ENCODE measurements around the gene GJB4.
A peak's percentile ranks its signal among the peaks of the same experiment; 100 is the strongest.
"Not testable (repeated sequence)": the region's sequence is repeated elsewhere in the genome, so short reads cannot be mapped to it uniquely, and the experiment has no call there.

The GJB4 gene

DNA sequence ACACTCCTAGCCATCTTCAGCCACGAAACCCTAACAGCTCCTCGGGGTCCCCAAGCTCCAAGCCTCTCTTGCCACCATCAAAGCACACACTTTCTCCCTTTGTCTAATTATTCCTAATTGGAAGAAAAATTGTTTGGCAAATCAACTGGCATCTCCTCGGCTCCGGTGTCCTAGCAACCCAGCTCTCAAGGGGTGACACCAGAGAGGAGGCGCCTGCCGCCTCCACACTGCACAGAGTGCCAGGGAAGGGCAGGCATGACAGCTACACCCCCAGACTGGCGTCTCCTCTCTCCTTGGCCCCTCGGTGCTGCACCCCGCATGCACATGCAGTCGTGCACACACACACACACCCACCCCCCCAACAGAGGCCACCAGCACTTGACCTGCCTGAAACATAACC lies 22.8 kb upstream of the GJB4 start:
- no peak for DNase-seq (ENCODE audit: insufficient read length)
- no peak for FAIRE-seq
- no peak for TF ChIP-seq TAF1 (IDR thresholded peaks at IDR 0.05; ENCODE audit: borderline replicate concordance, low read depth, low read length)
- no peak for TF ChIP-seq POLR2AphosphoS5 (IDR thresholded peaks at IDR 0.05; ENCODE audit: low read depth, low read length)
- TF ChIP-seq POLR2A (IDR thresholded peaks at IDR 0.05; ENCODE audit: low read depth, low read length), result no peak

DNA sequence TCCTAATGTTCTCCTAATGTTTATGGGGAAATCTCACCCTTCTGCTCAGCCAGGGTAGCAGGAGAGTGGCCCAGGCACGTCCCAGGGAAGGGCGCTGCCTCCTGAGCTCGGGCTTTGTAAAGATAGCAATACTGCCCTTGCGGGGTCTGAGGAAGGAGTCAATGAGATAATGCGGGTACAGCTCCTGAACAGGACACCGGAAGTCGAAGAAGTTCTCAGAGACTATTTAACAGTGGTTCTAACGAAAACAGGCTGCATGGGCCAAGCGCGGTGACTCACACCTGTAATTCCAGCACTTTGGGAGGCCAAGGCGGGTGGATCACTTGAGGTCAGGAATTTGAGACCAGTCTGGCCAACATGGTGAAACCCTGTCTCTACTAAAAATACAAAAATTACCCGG lies 22.3 kb upstream of the GJB4 start:
- not testable (repeated sequence) for FAIRE-seq

DNA sequence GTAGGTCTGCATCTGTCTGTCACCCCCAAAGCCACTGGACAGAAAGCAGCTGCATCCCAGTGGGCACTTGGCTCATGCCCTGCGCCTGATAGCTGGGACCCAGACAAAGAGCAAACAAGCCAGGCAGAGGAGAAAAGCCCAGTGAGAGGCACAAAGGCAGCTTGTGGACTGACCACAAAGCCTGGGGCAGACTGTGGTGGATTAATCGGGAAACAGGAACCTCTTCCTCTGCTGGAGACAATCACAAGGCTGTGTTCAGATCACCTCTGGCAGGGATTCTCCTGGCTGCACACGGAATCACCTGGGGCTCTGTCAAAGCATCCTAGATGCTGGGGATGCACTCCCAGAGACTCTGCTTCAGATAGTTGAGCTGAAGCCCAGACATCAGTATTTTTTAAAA lies 19.9 kb upstream of the GJB4 start:
- no peak for FAIRE-seq
- TF ChIP-seq TAF1 (IDR thresholded peaks at IDR 0.05; ENCODE audit: borderline replicate concordance, low read depth, low read length) (no peak), POLR2A (IDR thresholded peaks at IDR 0.05; ENCODE audit: low read depth, low read length) (no peak), POLR2AphosphoS5 (IDR thresholded peaks at IDR 0.05; ENCODE audit: low read depth, low read length) (no peak)
- no peak for DNase-seq (ENCODE audit: insufficient read length)

More for the DNA sequence above, 22.3 kb upstream of the GJB4 start:
- DNase-seq (ENCODE audit: insufficient read length), result not testable (repeated sequence)

DNA sequence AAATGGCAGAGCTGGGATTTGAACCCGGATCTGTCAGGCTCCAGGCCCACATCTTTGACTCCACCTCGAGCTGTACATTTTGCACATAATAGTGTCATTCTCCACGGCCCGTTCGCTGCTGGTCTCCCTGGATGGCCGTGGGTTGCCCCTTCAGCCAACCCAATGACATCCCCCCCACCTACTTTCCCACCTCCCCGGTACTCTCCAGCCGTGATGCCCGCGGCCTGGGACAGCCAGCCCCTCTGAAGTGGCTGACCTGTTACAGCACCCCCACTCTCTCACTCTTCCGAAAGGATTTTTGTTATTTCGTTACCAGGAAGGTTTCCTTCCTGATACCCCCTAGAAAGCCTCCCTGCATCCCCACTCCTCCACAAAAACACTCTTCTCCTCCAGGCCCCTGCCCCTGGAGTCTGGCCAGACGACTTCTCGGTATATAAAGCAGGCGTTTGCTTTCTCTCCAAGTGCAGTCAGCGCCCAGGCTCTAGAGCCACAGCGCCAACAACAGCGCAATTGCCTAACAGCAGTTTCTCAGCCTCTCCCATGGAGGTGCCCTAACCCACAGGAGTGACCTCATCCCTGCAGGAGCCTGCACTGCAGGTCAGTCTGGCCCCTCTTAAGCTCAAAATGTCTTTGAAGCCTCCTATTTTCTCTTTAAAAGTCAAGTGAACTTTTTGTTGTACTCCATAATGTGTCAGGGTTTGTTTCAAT lies 19.2 kb upstream of the GJB4 start:
- no peak for TF ChIP-seq POLR2AphosphoS5 (IDR thresholded peaks at IDR 0.05; ENCODE audit: low read depth, low read length)
- TF ChIP-seq POLR2A (IDR thresholded peaks at IDR 0.05; ENCODE audit: low read depth, low read length), result no peak
- TF ChIP-seq TAF1 (IDR thresholded peaks at IDR 0.05; ENCODE audit: borderline replicate concordance, low read depth, low read length), result no peak
- FAIRE-seq (no peak), DNase-seq (ENCODE audit: insufficient read length) (no peak)

DNA sequence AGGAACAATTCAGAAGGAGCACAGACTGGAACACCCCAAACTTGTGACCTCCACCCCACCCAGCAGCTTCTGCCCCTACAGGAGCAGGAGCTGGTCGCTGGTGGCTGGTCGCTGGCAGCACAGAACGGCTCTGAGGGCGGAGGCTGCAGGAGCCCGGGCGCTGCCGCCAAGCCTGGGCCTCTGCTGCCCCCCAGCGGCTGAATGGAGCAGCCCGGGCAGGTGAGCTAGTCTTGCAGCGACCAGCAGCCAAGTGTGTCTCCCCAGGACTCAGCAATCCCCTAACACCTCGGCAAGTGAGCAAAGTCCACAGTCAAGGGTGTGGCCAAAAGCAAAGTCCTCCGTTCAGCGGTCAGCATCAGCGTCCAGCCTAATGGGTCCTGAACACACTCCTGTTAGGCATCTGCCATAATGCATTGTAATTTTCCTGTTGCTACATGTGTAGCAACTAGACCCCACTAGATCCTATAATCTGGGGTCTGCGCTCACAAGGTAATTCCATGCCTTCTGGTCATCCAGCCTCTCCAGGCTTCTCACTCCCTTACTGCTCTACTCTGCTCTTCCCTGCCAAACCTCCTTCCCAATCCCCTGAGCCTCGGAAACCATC lies 16.8 kb upstream of the GJB4 start:
- FAIRE-seq (peak; percentile 87), DNase-seq (ENCODE audit: insufficient read length) (peak; percentile 90)
- TF ChIP-seq POLR2AphosphoS5 (IDR thresholded peaks at IDR 0.05; ENCODE audit: low read depth, low read length), result no peak
- no peak for TF ChIP-seq POLR2A (IDR thresholded peaks at IDR 0.05; ENCODE audit: low read depth, low read length)

DNA sequence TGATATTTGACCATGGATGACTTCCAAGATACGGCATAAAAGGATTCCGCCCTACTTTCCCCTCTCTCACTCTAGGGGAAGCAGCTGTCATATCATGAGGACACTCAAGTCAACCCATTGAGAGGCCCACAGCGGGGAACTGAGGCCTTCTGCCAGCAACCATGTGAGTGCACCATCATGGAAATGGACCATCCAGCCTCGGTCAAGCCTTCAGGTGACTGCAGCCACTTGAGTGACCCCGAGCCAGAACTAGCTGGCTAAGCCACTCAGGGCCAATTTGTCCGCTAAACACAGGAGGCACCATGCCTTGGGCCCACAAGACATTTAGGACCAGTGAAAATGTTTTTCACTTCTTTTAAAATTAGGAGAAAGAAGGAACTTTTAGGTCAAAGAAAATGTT lies 15.8 kb upstream of the GJB4 start:
- FAIRE-seq (no peak), DNase-seq (ENCODE audit: insufficient read length) (no peak)
- no peak for TF ChIP-seq POLR2AphosphoS5 (IDR thresholded peaks at IDR 0.05; ENCODE audit: low read depth, low read length)
- TF ChIP-seq TAF1 (IDR thresholded peaks at IDR 0.05; ENCODE audit: borderline replicate concordance, low read depth, low read length), result no peak
- no peak for TF ChIP-seq POLR2A (IDR thresholded peaks at IDR 0.05; ENCODE audit: low read depth, low read length)

DNA sequence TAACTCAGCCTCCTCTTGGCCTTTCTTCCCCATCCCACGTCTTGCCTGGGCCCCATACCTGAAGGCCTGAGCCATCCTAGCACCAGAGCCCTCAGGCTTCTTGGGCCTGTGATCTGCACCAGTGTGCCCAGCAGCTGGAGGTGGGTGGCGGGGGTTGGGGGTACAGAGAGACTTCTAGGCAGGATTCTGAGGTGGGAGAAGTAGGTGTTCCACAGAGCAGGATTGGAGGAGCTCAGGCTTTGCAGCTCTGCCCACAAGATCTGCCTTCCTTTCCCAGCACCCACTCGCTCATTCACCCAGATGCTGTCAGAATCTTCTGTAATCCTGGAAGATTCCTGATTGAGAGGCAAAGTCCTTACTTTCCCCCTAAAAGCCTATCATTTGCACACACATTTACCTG lies 14.7 kb upstream of the GJB4 start:
- no peak for TF ChIP-seq POLR2AphosphoS5 (IDR thresholded peaks at IDR 0.05; ENCODE audit: low read depth, low read length)
- no peak for TF ChIP-seq POLR2A (IDR thresholded peaks at IDR 0.05; ENCODE audit: low read depth, low read length)
- no peak for TF ChIP-seq TAF1 (IDR thresholded peaks at IDR 0.05; ENCODE audit: borderline replicate concordance, low read depth, low read length)
- FAIRE-seq, result no peak
- no peak for DNase-seq (ENCODE audit: insufficient read length)

DNA sequence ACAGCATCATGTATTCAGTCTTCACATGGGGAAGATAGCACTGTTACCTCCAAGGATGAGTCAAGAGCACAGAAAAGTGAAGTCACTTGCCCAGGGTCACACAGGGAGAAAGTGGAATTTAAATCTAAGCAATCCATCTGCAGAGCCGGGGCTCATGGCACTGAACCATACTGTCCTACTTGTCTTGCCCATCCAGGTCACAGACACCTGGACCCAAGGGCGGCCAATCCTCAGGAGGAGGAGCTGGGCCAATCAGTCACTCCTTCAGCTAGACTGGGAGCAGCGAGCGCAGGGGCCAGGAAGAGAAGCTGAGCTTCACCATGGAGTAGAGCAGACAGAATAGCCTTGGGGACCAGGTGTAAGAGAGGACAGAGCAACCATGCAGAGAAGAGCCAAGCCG lies 13.9 kb upstream of the GJB4 start:
- DNase-seq (ENCODE audit: insufficient read length) (no peak), FAIRE-seq (no peak)
- TF ChIP-seq POLR2A (IDR thresholded peaks at IDR 0.05; ENCODE audit: low read depth, low read length) (no peak), TAF1 (IDR thresholded peaks at IDR 0.05; ENCODE audit: borderline replicate concordance, low read depth, low read length) (no peak), POLR2AphosphoS5 (IDR thresholded peaks at IDR 0.05; ENCODE audit: low read depth, low read length) (no peak)

DNA sequence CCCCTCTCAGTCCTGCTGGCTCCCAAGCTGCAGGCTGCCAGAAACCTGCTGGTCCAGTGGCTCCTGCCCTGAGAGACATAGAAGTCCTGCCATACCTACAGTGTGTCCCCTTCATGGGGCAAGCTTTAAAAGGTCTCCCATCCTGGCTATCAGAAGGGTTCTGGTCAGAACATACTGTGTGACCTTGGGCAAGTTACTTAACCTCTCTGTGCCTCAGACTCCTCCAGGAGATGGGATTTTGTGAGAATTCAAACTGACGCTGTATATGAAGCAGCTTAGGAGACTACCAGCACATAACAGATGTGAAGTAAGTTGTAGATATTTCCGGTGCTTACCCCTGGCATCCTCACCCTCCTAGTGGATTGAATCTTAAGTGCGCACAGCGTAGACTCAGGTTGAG lies 13.4 kb upstream of the GJB4 start:
- DNase-seq (ENCODE audit: insufficient read length), result no peak
- TF ChIP-seq POLR2A (IDR thresholded peaks at IDR 0.05; ENCODE audit: low read depth, low read length) (no peak), POLR2AphosphoS5 (IDR thresholded peaks at IDR 0.05; ENCODE audit: low read depth, low read length) (no peak), TAF1 (IDR thresholded peaks at IDR 0.05; ENCODE audit: borderline replicate concordance, low read depth, low read length) (no peak)
- FAIRE-seq, result no peak

DNA sequence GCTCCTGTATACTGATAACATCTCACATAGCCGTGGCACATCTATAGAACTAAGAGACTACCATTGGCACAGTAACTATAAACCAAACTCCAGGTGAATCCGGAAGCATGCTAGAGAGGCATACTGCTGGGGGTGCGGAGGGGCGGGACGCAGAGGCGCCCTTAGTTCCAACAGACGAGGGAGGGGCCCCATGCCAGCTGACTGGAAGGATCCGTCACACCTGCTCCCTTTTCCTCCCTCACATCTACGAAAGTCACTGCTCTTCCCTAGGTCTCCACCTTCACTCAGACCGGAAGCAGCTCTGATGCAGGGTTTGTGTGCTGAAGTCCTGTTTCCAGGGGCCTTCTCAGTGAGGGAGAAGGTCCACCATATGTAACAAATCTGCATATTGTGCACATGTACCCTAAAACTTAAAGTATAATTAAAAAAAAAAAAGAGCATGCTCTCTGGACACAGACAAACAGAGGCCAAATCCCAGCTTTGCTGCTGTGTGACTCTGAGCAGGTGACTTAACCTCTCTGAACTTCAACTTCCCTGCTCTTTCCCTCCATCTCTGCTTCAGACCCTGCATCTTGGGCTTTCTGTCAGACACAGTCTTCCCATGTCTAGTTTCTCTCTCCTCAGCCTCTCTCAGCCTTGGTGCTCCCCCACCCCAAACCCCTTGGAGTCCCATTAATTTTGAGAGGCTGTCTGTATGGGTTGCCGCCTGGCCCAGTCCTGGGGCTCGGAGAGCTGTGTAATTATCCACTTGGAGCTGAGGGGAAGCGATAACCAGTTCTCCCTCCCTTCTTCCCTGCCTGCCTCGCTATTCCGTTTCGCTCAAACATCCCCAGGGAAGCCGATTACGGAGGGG lies 12.5 kb upstream of the GJB4 start:
- DNase-seq (ENCODE audit: insufficient read length), result no peak
- no peak for FAIRE-seq
- no peak for TF ChIP-seq POLR2AphosphoS5 (IDR thresholded peaks at IDR 0.05; ENCODE audit: low read depth, low read length)
- no peak for TF ChIP-seq POLR2A (IDR thresholded peaks at IDR 0.05; ENCODE audit: low read depth, low read length)
- no peak for TF ChIP-seq TAF1 (IDR thresholded peaks at IDR 0.05; ENCODE audit: borderline replicate concordance, low read depth, low read length)

DNA sequence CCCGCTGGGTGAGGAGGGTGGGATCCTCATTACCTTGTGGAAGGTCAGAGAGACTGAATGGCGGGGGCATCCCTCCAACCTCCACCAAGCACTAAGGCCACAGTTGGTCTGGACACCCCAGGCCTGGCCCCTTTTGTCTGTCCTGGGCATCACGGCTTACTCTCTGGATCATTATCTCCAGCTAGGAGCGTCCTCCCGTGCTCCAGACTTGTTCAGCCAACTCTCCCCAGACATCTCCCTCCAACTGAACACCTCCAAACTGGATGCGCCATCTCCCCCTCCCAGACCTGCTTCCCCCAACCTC lies 11.9 kb upstream of the GJB4 start:
- TF ChIP-seq POLR2AphosphoS5 (IDR thresholded peaks at IDR 0.05; ENCODE audit: low read depth, low read length) (no peak), POLR2A (IDR thresholded peaks at IDR 0.05; ENCODE audit: low read depth, low read length) (no peak), TAF1 (IDR thresholded peaks at IDR 0.05; ENCODE audit: borderline replicate concordance, low read depth, low read length) (no peak)
- DNase-seq (ENCODE audit: insufficient read length) (no peak), FAIRE-seq (no peak)

DNA sequence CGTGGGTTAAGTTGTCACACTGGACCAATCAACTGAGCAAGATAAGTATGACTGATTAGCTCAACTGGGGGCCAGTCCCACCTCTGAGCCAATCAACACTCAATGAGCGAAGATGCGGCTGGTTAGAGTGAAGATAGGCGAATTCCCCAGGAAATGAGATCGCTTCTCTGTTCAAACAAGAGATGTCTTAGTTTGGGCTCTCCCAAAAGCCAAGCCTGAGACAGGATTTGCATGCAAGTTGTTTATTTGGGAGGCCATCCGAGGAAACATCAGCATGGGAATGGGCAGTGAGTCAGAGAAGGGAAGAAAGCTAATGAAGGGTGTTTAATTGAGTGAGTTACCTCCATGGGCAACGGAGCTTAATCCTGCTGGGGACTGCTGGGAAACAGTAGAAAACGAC lies 9.5 kb upstream of the GJB4 start:
- DNase-seq (ENCODE audit: insufficient read length) (no peak), FAIRE-seq (no peak)
- TF ChIP-seq POLR2A (IDR thresholded peaks at IDR 0.05; ENCODE audit: low read depth, low read length) (no peak), POLR2AphosphoS5 (IDR thresholded peaks at IDR 0.05; ENCODE audit: low read depth, low read length) (no peak), TAF1 (IDR thresholded peaks at IDR 0.05; ENCODE audit: borderline replicate concordance, low read depth, low read length) (no peak)

Data from GM12892 (cell line).